Stimulated activated CD4-positive, alpha-beta T cell treated with anti-CD3 and anti-CD28 coated beads, Interleukin-4, amount 100 ng/mL, for 4 hours (primary cell): Measurements from ENCODE around the gene PCDHB6.
"Not testable (repeated sequence)": the region's sequence is repeated elsewhere in the genome, so short reads cannot be mapped to it uniquely, and the experiment has no call there.

Source experiments
- DNase-seq, 2 experiments: peaks; one replicate each; pipeline ENCODE4 v3.0.0-alpha.2; 2020

Gene PCDHB6

GRCh38 chr5:141172381-141173204, 22.7 kb downstream of the PCDHB6 start, which contains the start of gene PCDHB7:
Gene PCDHB7, plus strand, starts transcription at chr5:141172644. Its CDS starts 192 bp downstream, at chr5:141172836.
- DNase-seq, result peak in 1 of 2 experiments; percentile 6

GRCh38 chr5:141174291-141175104, 24.6 kb downstream of the PCDHB6 start:
- not testable (repeated sequence) for DNase-seq

GRCh38 chr5:141175933-141176332, 26.1 kb downstream of the PCDHB6 start:
- DNase-seq, result no peak

GRCh38 chr5:141177577-141178191, 27.8 kb downstream of the PCDHB6 start, which contains the start of gene PCDHB8:
Gene PCDHB8, plus strand, starts transcription at chr5:141177790. Its CDS starts 245 bp downstream, at chr5:141178035.
- not testable (repeated sequence) for DNase-seq

GRCh38 chr5:141179371-141179770, 29.5 kb downstream of the PCDHB6 start:
- DNase-seq, result not testable (repeated sequence)

- DNase-seq, result not testable (repeated sequence)
These were observed 30.0 kb downstream of the PCDHB6 start for GRCh38 chr5:141179876-141180275.

- DNase-seq, result no peak
These were observed 30.5 kb downstream of the PCDHB6 start for GRCh38 chr5:141180313-141180712.

- DNase-seq, result no peak
These were observed 32.4 kb downstream of the PCDHB6 start, which contains the start of gene PCDHB16 for GRCh38 chr5:141182248-141182647. Gene PCDHB16, plus strand, starts transcription at chr5:141182387. Its CDS starts 173 bp downstream, at chr5:141182560.

- DNase-seq, result not testable (repeated sequence)
These were observed 34.4 kb downstream of the PCDHB6 start for GRCh38 chr5:141184117-141184855.

- DNase-seq, result peak in 1 of 2 experiments; percentile 12
These were observed 37.1 kb downstream of the PCDHB6 start, which contains the start of gene PCDHB9 for GRCh38 chr5:141186897-141187512. Gene PCDHB9, plus strand, starts transcription at chr5:141187161. Its CDS starts 158 bp downstream, at chr5:141187319.

- not testable (repeated sequence) for DNase-seq
These were observed 38.8 kb downstream of the PCDHB6 start for GRCh38 chr5:141188682-141189081.

GRCh38 chr5:141189131-141189530, 39.3 kb downstream of the PCDHB6 start:
- not testable (repeated sequence) for DNase-seq

GRCh38 chr5:141192110-141192725, 42.4 kb downstream of the PCDHB6 start, which contains the start of gene PCDHB10:
Gene PCDHB10, plus strand, starts transcription at chr5:141192353. Its CDS starts 200 bp downstream, at chr5:141192553.
- peak in 1 of 2 experiments; percentile 4 for DNase-seq

- not testable (repeated sequence) for DNase-seq
These were observed 44.5 kb downstream of the PCDHB6 start for GRCh38 chr5:141194332-141194731.

- DNase-seq, result no peak
These were observed 46.5 kb downstream of the PCDHB6 start for GRCh38 chr5:141196363-141196762.

GRCh38 chr5:141199359-141200235, 49.7 kb downstream of the PCDHB6 start, which contains the start of gene PCDHB11:
Gene PCDHB11, plus strand, starts transcription at chr5:141199627. Its CDS starts 148 bp downstream, at chr5:141199775.
- no peak for DNase-seq

GRCh38 chr5:141201126-141201525, 51.3 kb downstream of the PCDHB6 start:
- not testable (repeated sequence) for DNase-seq

- DNase-seq, result not testable (repeated sequence)
These were observed 51.8 kb downstream of the PCDHB6 start for GRCh38 chr5:141201646-141202045.
